ENCODE data around the gene ANO4. TPM values are rescaled to one million over a fixed set of nuclear protein-coding genes. Genes with fewer than 3 reads are reported as not detected.

ANO4 gene
- total and polyA plus RNA-seq, 9 donors = 1.8 to 13.1 (median 5.6) TPM

GRCh38 chr12:100793182-100793581, 1.4 kb upstream of the ANO4 start:
- intact Hi-C loops (cut with DNase I) = no loop called here
- no peak for TF ChIP-seq CTCF (IDR thresholded peaks at IDR 0.05)
- TF ChIP-seq EP300 (IDR thresholded peaks at IDR 0.05) = no peak
- no peak for TF ChIP-seq POLR2A (IDR thresholded peaks at IDR 0.05)
- no peaks in the 10 kb centered on the region for H3K9me3 ChIP-seq
- peak in 1 of 5 donors; percentile 13 for DNase-seq
- H3K27me3 ChIP-seq = no peaks in the 10 kb centered on the region
- no peak overlapping the region for H3K4me3 ChIP-seq
- H3K36me3 ChIP-seq = no peaks in the 10 kb centered on the region
- no peaks in the 10 kb centered on the region for H3K4me1 ChIP-seq (ENCODE audit: insufficient read depth)
- WGBS, 3 donors = 5 to 9% (median 8%) methylated on average over 2 of the region's 2 CpGs
- H3K27ac ChIP-seq = no peak overlapping the region

DNA sequence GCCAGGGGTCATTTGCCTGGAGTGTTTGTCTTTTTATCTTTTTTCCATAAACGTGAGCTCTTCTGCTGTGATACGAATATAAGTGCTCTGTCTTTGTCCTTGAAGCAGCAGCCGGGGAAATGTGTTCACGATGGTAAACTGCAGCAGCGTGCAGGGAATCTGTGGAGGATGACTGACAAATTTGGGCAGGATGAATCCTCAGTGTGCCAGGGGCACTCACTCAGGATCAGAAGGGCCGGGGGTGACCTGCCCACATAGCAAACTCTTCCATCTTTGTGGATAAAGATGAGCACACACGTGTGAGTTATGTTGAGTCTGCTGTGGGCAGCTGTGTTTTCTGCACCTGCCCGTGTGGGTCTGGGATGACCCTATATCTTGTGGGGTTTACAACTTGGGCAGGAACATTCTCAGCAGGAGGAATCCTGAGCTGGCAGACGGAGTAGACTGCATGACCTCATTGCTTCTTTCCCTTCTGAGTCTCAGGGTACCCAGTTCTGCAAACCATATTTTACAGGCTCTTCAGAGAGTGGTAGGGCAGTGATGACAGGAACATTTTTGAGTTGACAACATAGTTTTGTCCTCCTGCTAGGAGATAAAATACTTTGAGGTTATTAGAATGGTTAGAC, 711 bp downstream of the ANO4 start:
- no peaks in the 10 kb centered on the region for H3K9me3 ChIP-seq
- intact Hi-C loops (cut with DNase I) = no loop called here
- 3 to 6% (median 5%) methylated on average over 9 of the region's 9 CpGs for WGBS, 3 donors

GRCh38 chr12:100795800-100796179, 1.2 kb downstream of the ANO4 start:
- 54 to 68% (median 60%) methylated on average over 6 of the region's 6 CpGs for WGBS, 3 donors
- no peak for DNase-seq
- Histone ChIP-seq H3K4me1 (ENCODE audit: insufficient read depth) (no peaks in the 10 kb centered on the region), H3K27me3 (no peaks in the 10 kb centered on the region), H3K9me3 (no peaks in the 10 kb centered on the region), H3K36me3 (no peaks in the 10 kb centered on the region), H3K4me3 (no peak overlapping the region), H3K27ac (no peak overlapping the region)
- TF ChIP-seq CTCF (IDR thresholded peaks at IDR 0.05) = no peak
- intact Hi-C loops (cut with DNase I) = no loop called here

More for the DNA sequence above, 711 bp downstream of the ANO4 start:
- no peak for DNase-seq
- Histone ChIP-seq H3K27ac (peak overlapping the region in 1 of 2 donors; percentile 29), H3K4me1 (ENCODE audit: insufficient read depth) (no peaks in the 10 kb centered on the region), H3K4me3 (peak overlapping the region; percentile 28), H3K27me3 (no peaks in the 10 kb centered on the region), H3K36me3 (no peaks in the 10 kb centered on the region)
- TF ChIP-seq CTCF (IDR thresholded peaks at IDR 0.05) = no peak
- no peak for TF ChIP-seq POLR2A (IDR thresholded peaks at IDR 0.05)
- no peak for TF ChIP-seq EP300 (IDR thresholded peaks at IDR 0.05)

GRCh38 chr12:100796621-100797020, 2.0 kb downstream of the ANO4 start:
- Histone ChIP-seq H3K27me3 (no peaks in the 10 kb centered on the region), H3K36me3 (no peaks in the 10 kb centered on the region), H3K4me3 (no peak overlapping the region), H3K27ac (no peak overlapping the region), H3K9me3 (no peaks in the 10 kb centered on the region), H3K4me1 (ENCODE audit: insufficient read depth) (no peaks in the 10 kb centered on the region)
- TF ChIP-seq EP300 (IDR thresholded peaks at IDR 0.05) = no peak
- WGBS, 3 donors = 14 to 34% (median 18%) methylated on average over 3 of the region's 3 CpGs
- intact Hi-C loops (cut with DNase I) = no loop called here
- DNase-seq = no peak

- Histone ChIP-seq H3K4me3 (no peak overlapping the region), H3K4me1 (ENCODE audit: insufficient read depth) (no peaks in the 10 kb centered on the region), H3K9me3 (no peaks in the 10 kb centered on the region), H3K36me3 (no peaks in the 10 kb centered on the region), H3K27ac (no peak overlapping the region), H3K27me3 (no peaks in the 10 kb centered on the region)
- intact Hi-C loops (cut with DNase I) = no loop called here
- no peak for TF ChIP-seq CTCF (IDR thresholded peaks at IDR 0.05)
- TF ChIP-seq EP300 (IDR thresholded peaks at IDR 0.05) = no peak
- no peak for TF ChIP-seq POLR2A (IDR thresholded peaks at IDR 0.05)
- 48 to 52% (median 49%) methylated on average over 1 of the region's 1 CpG for WGBS, 3 donors
- DNase-seq = no peak
Observed at GRCh38 chr12:100797246-100797645, 2.7 kb downstream of the ANO4 start.

Data from ovary (tissue), 9 donors.